ENCODE results near the gene HAPLN2.
"Not testable (repeated sequence)": the region's sequence is repeated elsewhere in the genome, so short reads cannot be mapped to it uniquely, and the experiment has no call there.

Gene HAPLN2

DNA sequence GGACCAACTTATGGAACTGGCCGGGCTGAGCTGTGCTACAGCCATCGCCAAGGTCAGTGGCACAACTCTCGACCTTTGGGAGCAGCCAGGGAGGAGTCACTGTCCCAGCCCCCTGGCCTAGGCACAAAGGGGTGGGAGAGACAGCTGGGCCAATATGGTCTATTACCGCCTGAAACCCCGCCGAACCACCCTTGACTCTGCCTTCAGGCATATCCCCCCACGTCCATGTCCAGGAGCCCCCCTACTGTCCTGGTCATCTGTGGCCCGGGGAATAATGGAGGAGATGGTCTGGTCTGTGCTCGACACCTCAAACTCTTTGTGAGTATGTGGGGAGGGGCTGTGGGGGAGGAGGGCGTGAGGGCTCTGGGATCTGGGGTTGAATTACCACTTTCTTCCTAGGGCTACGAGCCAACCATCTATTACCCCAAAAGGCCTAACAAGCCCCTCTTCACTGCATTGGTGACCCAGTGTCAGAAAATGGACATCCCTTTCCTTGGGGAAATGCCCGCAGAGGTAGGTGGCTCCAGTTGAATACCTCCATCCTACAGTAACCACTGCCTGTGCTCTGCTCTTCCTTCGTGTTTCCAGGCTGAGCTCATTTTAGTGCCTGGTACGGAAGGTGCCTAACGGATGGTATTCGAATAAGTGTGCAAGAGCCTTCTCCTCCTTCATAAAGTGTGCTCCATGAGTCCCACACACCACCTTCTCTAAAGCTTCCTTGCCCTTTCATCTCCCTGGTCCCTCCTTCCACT, 26.9 kb upstream of the HAPLN2 start:
- DNase-seq (ENCODE audit: low spot score): no peak

DNA sequence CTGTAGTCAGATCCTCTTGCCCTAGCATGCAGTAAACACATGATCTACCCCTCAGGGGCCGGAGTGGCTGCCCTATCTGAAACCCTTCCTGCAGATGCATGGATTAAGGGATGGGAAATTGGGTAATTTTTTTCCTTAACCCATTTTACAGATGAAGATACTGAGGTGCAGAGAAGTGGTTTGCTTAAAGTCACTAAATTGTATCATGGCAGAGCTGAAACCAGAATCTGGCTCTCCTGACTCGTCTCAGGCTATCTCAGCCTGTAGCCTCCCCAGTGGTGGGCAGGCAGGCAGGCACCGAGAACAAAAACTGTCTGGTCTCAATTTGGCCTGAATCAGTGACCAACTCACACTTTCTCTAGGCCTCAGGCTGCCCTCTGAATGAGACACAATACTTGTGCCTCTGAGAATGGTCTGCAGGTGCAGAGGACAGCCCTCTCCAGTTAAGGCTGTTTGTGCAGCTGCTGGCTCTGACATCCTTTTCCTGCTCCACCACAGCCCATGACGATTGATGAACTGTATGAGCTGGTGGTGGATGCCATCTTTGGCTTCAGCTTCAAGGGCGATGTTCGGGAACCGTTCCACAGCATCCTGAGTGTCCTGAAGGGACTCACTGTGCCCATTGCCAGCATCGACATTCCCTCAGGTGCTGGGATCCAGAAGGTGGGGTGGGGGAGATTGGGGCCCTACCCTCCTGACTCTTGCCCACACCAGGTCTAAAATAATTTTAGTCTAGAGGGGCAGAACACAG, 26.1 kb upstream of the HAPLN2 start:
- no peak for DNase-seq (ENCODE audit: low spot score)

DNA sequence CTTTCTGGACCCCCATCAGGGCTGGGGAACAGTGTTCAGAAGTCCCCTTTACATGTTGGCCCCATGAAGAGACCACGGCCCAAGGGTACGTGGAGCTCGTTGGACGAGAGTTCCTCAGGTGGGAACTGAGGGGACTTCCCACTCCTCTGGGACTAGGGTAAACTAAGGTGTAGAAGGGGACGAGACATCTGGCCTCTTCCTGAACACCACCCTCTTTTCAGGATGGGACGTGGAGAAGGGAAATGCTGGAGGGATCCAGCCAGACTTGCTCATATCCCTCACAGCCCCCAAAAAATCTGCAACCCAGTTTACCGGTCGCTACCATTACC, 25.6 kb upstream of the HAPLN2 start:
- no peak for DNase-seq (ENCODE audit: low spot score)

DNA sequence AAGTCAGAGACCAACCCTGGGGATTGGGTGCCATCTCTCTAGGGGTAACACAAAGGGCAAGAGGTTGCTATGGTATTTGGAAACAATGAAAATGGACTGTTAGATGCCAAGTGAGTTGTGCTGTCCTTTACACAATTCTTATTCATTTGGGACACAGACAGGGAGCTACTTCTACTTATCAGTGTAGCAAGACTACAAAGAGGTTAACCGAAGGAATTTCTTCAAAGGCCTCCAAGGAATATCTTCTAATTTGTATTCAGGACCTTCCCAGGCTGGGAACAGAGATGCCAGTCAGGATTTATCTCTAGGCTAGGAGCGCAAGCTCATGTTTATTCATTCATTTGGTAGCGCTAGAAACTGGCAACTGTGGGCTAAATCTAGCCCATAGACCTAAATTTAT, 25.0 kb upstream of the HAPLN2 start:
- DNase-seq (ENCODE audit: low spot score): no peak

DNA sequence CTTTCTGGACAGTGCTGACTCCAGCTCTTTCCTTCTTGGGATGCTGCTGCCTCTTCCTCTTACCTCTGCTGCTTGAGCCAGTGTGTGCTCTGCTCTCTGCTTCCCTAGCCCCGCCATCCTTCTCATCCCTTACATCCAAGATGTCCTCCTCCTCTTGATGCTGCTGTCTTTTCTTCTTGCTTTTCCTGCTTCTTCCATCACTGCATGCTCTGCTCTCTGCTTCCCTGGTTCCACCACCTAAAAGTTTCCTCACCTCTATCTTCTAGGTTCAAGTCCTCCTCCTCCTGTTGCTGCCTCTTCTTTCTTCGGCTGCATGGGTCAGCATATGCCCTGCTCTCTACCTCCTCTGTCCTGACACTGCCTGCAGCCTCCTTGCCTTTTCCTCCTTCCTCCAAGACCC, 24.2 kb upstream of the HAPLN2 start:
- no peak for DNase-seq (ENCODE audit: low spot score)

DNA sequence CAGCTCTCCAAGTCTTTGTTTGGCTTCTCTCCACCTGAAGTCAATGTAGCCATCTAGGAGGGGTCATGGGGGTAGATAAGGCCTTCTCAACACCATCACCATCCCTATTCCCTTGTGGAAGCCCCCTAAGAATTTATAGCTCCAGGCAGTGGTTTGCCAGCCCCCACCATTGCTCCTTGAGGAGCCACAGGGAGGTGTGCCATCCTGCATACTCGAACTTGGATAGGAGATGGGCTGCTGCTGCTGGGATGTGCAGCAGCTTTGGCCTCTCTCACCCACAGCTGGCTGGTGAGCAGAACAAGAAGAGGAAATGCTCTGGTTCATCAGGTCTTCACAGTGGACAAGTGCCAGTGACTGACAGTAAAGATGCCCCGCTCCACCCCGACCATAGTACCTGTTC, 22.8 kb upstream of the HAPLN2 start:
- no peak for DNase-seq (ENCODE audit: low spot score)

DNA sequence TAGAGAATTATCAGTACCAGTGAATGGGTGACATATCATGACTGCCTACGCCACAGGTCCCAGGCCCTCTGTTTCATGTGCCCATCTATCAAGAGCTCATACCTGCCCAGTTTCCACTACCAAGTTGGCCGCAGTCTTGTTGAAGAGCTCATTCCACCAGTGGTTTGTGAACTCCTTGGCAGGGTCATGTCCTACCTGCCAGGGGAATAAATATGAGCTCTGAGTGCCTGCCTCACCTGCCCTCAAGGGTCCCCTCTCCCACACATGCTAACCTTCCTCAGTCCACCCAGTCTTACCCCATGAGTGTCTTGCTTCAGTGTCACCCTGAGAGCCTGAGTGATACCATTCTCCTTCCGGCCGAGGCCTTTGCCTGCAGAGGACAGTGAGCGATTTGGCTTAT, 21.1 kb upstream of the HAPLN2 start:
- DNase-seq (ENCODE audit: low spot score): no peak

DNA sequence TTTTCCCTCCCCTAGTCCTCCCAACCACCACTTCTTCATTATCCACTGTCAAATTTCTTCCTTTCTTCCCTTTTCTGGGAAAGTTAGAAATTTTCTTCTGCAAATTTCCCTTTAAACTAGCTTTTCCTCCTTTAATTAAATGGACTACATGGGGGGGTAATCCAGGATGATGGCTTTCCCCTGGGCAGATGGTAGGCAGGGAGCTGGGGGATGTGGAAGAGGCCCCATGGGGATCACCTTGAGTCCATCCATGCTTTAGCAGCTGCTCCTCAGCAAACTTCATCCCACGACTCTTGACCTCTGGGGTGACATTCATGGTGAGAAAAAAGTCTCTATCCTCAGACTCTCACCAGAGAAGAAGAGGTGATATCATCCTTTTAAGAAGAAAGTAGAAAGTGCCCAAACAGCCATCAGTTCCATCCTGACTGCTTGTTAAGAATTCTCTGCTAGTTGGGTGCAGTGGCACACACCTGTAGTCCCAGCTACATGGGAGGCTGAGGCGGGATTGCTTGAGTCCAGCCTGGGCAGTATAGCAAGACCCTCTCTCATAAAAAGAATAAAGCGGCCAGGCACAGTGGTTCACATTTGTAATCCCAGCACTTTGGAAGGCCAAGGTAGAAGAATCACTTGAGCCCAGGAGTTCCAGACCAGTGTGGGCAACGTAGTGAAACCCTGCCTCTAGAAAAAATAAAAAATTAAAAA, 20.3 kb upstream of the HAPLN2 start:
- no peak for DNase-seq (ENCODE audit: low spot score)

DNA sequence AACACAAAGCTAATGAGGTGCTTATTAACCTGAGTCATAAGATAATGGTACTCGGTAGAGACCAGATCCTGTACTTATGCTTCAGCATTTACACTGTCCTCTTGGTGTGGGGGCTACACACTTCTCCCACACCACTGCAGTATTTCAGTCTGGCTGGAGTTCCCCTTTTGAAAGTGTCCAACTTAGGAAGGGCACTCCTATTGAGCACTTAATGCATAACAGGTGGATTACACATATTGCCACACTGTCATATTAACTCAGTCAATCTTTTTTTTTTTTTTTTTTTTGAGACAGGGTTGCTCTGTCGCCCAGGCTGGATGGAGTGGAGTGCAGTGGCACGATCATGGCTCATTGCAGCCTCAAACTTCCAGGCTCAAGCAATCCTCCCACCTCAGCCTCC, 19.4 kb upstream of the HAPLN2 start:
- DNase-seq (ENCODE audit: low spot score): no peak

DNA sequence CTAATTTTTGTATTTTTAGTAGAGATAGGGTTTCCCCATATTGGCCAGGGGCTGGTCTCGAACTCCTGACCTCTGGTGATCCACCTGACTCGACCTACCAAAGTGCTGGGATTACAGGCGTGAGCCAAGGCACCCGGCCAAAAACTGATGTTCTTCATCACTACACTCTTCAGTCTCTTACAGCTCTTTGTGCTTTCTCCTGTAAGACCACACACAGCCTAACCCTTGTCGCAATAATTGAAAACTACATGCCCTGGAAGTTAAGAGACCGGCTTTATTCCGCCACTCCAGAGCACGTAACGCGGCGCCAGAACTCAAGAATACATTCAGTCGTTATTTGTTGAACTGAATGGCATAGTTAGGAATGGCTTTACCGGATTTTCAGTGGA, 18.5 kb upstream of the HAPLN2 start:
- no peak for DNase-seq (ENCODE audit: low spot score)

DNA sequence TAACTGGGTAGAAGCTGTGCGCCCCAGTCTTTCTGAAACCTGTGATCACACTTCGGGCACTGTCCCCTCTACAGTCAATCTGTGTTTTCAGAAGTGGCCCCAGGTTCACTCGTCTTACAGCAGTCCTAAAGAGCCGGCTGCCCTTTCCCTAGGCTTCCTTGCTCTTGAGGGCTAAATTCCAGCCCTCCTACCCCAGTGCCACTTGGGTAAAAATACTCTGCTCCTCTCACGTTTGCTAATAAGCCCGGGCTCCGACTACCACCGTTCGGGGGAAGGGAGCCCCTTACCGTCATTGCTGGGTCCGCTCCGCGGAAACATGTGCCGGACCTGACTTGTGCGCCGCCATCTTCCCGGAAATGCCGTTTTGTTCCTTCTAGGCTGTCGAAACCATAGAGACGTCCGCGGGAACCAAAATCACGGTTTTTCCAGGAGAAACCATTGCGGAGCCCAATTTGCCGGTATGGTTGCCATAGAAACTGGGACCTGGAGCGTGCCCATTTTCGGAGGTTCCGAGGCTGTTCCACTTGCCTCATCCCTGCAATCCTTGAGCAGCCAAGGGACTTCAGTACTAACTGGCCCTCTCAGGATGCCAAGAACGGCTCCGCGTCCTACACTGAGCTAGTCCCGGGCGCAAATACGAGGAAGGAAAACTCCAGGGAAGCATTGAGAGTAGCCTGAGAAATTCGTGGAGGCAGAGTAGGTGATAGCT, 17.9 kb upstream of the HAPLN2 start, which contains the start of gene GPATCH4:
TSS of gene GPATCH4 (minus strand) at position 358 of the 709 bp plus-strand sequence.
- peak; percentile 66 for DNase-seq (ENCODE audit: low spot score)

DNA sequence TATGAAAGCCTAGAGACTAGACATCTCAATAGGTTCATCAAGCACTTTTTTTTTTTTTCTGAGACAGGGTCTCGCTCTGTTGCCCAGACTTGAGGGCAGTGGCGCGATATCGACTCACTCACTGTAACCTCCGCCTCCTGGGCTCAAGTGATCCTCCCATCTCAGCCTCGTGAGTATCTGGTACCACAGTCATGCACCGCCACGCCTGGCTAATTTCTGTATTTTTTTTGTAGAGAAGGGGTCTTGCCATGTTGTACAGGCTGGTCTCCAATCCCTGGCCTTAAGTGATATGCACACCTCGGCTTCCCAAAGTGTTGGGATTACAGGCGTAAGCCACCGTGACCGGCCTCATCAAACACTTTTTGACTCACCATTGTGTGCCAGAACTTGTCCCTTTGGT, 17.3 kb upstream of the HAPLN2 start:
- no peak for DNase-seq (ENCODE audit: low spot score)

DNA sequence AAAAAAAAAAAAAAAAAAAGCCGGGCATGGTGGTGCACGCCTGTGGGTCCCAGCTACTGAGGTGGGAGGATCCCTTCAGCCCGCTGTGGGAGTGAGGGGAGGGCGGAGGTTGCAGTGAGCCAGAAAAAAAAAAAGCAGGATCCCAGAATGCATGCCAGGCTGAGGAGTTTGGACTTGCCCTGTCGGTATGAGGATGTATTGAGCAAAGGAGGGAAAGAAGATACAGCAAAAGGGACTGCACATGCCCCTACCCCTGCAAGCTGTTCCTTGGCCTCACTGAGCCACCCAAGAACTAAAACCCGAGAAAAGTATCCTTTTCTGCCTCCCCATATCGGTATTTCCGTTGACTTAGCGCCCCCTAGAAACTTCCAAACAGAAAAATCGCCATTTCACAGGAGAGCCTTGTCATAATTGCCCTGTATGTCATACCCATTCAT, 16.6 kb upstream of the HAPLN2 start:
- DNase-seq (ENCODE audit: low spot score): no peak

DNA sequence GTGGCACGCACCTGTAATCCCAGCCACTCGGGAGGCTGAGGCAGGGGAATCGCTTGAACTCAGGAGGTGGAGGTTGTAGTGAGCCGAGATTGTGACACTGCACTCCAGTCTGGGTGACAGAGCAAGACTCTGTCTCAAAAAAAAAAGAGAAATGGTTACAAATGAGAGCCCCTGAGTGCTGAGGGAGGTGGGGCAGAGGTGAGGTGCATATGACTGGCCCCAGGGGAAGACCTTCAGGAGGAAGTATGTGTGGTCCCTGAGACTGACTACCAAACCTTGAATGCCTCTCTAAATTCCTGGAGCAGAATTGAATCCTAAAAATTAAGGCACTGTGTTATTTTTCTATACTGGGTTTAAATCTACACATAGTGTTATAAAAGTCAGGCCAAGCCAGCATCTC, 11.9 kb upstream of the HAPLN2 start:
- DNase-seq (ENCODE audit: low spot score): not testable (repeated sequence)

DNA sequence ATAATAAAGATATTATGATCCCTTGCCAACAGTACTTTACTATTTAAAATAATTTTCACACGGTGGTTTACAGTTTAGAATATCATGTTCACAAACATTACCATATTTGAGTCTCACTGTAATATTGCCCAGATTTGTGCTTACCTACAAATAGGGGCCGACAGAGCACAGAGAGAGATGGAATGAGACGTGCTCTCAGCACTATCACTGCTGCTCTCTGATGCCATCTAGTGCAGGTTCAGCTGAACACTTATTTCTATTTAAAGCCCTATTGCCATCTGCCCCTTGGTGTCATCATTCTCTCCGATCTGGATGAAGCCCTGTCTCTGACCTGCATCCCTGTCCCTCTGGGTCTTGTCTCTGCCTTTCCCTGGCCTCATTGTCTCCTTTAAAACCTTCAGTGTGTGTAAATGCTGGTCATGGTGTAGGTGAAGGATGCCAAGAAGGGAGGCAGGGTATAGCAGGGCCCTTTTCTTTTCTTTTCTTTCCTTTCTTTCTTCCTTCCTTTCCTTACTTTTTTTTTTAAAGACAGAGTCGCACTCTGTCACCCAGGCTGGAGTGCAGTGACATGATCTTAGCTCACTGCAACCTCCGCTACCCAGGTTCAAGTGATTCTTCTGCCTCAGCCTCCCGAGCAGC, 11.1 kb upstream of the HAPLN2 start:
- no peak for DNase-seq (ENCODE audit: low spot score)

DNA sequence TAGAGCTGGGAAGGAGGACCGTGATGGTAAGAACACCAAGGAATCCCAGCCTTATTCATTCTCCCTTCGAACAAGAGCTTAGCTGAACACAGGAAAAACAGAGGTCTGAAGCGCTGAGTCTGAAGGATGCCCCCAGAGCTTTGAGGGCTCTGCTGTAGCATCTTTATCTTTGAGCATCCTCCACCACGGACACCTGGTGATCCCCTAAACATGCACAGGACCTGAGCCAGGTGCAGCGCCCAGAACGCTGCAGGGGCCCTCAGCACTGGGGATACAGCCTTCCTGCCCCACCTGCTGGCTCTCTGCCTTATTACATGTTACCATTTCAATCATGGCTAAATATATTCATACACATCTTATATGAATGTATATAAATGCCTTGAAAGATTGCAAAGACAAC, 10.2 kb upstream of the HAPLN2 start:
- DNase-seq (ENCODE audit: low spot score): no peak

DNA sequence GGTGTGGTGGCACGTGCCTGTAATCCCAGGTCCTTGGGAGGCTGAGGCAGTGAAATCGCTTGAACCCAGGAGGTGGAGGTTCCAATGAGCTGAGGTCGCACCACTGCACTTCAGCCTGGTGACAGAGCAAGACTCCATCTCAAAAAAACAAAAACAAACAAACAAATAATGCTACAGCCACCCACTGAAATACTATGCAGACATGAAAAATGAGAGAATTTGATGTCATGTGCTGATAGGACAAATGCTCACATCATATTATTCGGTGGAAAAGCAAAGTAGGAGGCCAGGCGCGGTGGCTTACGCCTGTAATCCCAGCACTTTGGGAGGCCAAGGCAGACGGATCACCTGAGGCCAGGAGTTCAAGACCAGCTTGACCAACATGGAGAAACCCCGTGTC, 9.1 kb upstream of the HAPLN2 start:
- not testable (repeated sequence) for DNase-seq (ENCODE audit: low spot score)

DNA sequence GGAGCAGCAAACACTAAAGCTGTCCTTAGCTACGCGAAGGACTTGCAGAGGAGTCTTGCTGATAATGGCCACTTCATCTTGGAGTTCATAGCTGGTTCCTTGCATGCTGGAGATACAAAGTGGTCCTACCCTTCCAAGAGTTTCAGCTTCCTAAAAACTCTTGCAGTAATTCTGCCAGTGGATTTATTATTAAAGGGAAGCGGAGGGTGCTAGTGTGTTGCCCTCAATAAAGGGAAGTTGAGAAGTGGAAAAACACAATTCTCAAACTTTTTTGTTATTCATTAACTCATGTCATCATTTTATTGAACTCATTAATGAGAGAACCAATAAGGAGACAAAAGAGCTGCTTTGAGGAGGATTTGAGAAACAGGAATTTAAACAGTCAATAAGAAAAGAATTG, 6.5 kb upstream of the HAPLN2 start:
- DNase-seq (ENCODE audit: low spot score): no peak

DNA sequence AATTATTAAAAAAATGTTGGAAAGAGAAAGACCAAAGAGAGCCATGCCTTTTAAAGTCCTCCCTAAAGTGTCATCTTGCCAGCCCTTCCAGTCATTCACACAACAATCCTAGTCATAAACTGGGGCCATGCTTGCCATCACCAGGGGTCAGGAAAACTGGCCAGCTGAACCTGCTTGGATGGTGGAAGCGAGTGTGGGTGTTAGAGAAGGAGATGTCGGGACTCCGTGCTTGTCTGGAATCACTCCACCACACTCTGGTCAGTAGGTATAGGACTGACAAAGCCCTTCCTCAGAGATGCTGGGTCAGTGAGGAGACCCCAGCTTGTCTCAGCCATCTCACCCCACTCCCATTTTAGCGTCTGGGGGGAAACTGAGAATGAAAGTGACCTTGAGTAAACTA, 3.3 kb upstream of the HAPLN2 start:
- DNase-seq (ENCODE audit: low spot score): no peak

DNA sequence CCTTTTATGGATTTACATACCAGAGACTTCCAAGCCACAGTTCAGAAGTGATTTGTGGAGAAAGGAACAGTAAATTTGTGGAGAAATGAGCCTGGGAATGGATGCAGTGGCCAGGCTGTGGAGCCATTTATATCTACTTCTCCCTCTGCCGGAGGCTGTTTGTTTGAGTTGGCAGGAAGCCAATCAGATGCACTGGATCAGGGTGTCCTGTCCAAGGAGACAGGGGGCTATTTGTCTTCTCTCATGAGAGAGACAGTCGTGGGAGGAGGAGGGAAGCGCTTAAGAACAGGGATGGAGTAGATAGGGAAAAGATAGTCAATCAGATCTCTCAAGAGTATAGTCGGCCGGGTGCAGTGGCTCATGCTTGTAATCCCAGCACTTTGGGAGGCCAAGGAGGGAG, 2.8 kb upstream of the HAPLN2 start:
- peak; percentile 68 for DNase-seq (ENCODE audit: low spot score)

DNA sequence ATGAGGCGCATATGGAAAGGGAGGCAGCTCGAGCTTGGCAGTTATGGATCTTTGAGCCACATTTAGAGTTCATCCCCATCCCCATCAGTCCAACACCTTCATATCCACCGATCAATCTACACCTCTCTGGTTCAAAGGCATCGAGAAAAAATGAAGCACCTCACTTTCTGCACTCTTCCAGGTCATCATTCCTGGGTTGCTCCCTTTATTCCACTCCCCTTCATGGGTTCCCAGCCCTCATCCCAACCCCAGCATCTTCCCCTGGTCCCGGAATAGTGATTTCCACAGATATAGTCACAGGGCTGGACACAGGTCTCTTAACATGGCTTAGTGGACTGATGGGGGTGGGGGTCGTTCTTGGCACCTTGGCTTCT, 354 bp downstream of the HAPLN2 start:
- DNase-seq (ENCODE audit: low spot score): no peak
